ENCODE data around the gene BBS9.

Gene BBS9

DNA sequence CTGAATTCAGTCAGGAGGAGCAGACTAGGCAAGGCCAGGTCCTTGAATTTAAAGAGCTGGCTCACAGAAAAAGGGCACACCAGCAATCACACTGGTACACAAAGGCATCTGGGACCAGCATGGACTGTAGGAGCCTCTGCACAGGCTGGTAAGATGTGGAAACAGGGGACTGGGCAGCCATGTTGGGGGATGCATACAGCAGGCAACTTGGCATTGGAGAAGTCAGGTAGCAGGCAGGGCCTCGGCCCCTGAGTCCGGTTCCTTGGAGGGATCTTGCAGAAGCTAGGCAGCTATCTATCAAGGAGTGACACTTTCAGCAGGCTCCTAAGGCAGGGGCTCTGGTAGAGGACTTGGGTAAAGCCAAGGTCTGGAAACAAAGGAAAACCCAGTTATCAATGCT is 399.7 kb downstream of the BBS9 start:
- Histone ChIP-seq H3K36me3 (ENCODE audit: control insufficient read depth, insufficient read depth, low read length) (no peaks in the 10 kb centered on the region), H3K4me1 (ENCODE audit: control insufficient read depth, insufficient read depth, low read length) (no peaks in the 10 kb centered on the region), H3K9ac (ENCODE audit: low read length) (no peak overlapping the region), H3K4me3 (ENCODE audit: low read length) (no peak overlapping the region), H3K9me3 (ENCODE audit: control insufficient read depth, low read length) (no peaks in the 10 kb centered on the region), H3K27me3 (ENCODE audit: control insufficient read depth, insufficient read depth, low read length) (no peaks in the 10 kb centered on the region)

DNA sequence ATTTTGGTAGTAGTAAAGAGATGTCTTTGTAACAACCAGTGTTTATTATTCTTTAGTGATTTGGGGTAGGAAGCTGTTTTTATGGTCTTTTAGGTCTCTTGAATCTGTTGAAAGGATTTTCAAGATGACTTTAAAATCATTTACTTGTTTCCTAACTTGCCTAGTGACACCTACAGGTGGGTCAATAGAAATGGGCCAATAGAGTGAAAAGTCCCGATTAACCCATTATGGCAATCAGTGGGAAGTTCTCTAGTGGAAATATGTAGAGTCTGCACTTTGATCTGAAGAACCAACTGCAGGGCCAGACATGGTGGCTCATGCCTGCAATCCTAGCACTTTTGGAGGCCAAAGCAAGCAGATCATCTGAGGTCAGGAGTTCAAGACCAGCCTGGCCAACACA is 401.3 kb downstream of the BBS9 start:
- Histone ChIP-seq H3K4me3 (ENCODE audit: low read length) (no peak overlapping the region), H3K27me3 (ENCODE audit: control insufficient read depth, insufficient read depth, low read length) (no peaks in the 10 kb centered on the region), H3K4me1 (ENCODE audit: control insufficient read depth, insufficient read depth, low read length) (no peaks in the 10 kb centered on the region), H3K36me3 (ENCODE audit: control insufficient read depth, insufficient read depth, low read length) (no peaks in the 10 kb centered on the region), H3K9me3 (ENCODE audit: control insufficient read depth, low read length) (no peaks in the 10 kb centered on the region), H3K9ac (ENCODE audit: low read length) (no peak overlapping the region)

DNA sequence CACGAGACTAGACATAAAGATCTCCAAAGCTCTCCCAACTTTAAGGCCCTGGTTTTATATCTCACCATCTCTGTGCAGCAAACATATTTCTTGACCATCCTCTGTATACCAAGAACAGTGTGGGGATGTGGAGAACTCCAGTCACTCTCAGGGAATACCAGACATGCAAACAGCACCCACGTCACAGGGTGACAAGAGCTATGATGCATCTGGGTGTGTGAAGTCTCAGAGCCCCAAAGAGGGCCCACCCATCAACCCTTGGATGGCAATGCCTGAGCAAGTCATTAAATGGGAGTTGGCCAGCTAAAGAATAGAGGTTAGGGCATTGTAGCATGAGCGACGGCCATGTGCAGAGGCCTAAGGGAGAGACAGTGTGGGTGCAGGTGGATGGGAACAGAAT is 402.5 kb downstream of the BBS9 start:
- H3K9ac ChIP-seq (ENCODE audit: low read length) = no peak overlapping the region
- H3K36me3 ChIP-seq (ENCODE audit: control insufficient read depth, insufficient read depth, low read length) = no peaks in the 10 kb centered on the region
- H3K4me1 ChIP-seq (ENCODE audit: control insufficient read depth, insufficient read depth, low read length) = no peaks in the 10 kb centered on the region
- H3K9me3 ChIP-seq (ENCODE audit: control insufficient read depth, low read length) = no peaks in the 10 kb centered on the region
- H3K4me3 ChIP-seq (ENCODE audit: low read length) = no peak overlapping the region
- H3K27me3 ChIP-seq (ENCODE audit: control insufficient read depth, insufficient read depth, low read length) = no peaks in the 10 kb centered on the region

DNA sequence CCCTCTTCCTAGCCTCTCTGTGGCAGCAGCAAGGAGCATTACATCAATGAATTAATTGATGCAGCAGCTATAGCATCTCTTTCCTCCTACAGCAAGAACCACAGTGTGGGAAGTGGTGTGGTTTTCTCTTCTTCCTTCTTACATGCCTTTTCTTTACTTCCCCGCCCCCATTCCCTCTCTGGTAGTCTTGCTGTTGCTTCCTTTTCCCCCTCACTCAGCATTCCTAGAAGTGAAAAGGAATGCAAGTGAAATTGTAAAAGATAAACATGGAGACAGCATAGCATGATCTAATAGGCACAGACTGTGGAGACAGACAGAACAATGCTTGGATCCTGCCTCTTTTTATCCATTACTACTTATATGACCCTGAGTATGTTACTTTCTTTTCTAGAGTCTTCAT is 405.5 kb downstream of the BBS9 start:
- Histone ChIP-seq H3K27me3 (ENCODE audit: control insufficient read depth, insufficient read depth, low read length) (no peaks in the 10 kb centered on the region), H3K4me3 (ENCODE audit: low read length) (no peak overlapping the region), H3K4me1 (ENCODE audit: control insufficient read depth, insufficient read depth, low read length) (no peaks in the 10 kb centered on the region), H3K9ac (ENCODE audit: low read length) (no peak overlapping the region), H3K36me3 (ENCODE audit: control insufficient read depth, insufficient read depth, low read length) (no peaks in the 10 kb centered on the region), H3K9me3 (ENCODE audit: control insufficient read depth, low read length) (no peaks in the 10 kb centered on the region)

DNA sequence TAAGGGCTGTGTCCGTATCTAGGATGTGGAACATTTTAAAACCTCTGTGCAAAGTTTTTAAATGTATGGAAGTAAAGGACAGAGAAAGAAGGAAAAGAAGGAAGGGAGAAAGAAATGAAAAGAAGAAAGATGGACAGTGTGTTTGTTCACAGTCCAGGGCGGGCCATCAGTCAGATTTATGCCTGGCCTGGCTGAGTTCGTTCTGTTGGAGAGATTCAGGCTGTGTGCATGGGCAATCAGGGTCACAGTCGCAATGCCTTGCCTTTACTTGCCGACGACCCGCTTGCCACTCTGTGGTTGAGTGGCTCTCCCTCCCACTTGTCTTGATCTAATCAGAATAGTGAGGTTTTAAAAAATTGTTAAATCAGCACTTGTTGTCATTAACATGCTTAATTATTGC is 406.6 kb downstream of the BBS9 start:
- H3K27me3 ChIP-seq (ENCODE audit: control insufficient read depth, insufficient read depth, low read length) = no peaks in the 10 kb centered on the region
- no peak overlapping the region for H3K4me3 ChIP-seq (ENCODE audit: low read length)
- H3K36me3 ChIP-seq (ENCODE audit: control insufficient read depth, insufficient read depth, low read length) = no peaks in the 10 kb centered on the region
- H3K9me3 ChIP-seq (ENCODE audit: control insufficient read depth, low read length) = no peaks in the 10 kb centered on the region
- no peaks in the 10 kb centered on the region for H3K4me1 ChIP-seq (ENCODE audit: control insufficient read depth, insufficient read depth, low read length)
- no peak overlapping the region for H3K9ac ChIP-seq (ENCODE audit: low read length)

DNA sequence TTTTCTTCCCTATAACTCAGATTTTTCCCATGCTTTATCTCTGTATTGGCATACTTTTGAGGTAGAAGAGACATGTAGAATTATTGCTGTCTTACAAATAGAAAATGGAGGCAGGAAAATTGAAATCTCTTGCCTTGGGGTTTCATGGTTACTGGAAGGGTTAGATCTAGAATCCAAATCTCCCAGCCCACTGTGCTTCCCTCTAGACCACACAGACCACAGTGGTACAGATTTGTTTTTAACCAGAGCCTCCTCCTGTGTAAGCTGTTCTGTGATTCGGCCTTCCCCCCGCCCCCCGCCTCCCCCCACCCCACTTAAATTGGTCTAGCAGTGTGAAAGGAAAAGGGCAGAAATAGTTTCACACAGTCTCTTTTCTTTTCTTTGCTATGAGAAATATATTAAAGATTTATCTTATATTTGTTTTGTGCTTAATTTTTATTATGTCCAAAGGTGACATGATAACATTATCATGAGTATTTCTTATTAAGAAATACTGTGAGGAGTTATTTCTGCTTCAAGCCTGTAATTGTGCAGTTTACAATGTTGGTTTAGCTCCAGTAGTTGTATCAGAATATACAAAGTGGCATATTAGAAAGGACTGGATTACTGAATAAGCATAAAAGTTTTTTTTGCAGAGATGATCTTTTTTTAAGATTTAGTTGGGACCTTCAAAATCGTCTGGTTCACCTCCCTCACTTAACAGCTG is 407.2 kb downstream of the BBS9 start:
- Histone ChIP-seq H3K36me3 (ENCODE audit: control insufficient read depth, insufficient read depth, low read length) (no peaks in the 10 kb centered on the region), H3K4me1 (ENCODE audit: control insufficient read depth, insufficient read depth, low read length) (no peaks in the 10 kb centered on the region)

DNA sequence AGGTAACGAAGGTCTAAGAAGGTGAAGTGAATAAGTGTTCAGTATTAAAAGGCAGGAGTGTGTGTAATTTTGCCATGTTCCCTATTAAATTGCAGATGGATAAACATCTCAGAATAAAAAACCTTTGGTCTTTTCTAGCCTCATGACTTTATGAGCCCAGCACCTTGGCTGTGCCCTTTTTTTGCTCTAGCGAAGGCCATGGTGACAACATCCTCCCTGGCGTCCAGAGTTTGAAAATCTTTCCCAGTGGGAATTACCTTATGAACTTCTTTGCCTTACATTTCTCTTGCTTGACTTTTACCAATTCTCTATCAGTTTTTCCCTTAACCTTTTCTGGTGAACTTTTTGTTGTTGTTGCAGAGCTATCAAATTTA is 407.7 kb downstream of the BBS9 start:
- Histone ChIP-seq H3K36me3 (ENCODE audit: control insufficient read depth, insufficient read depth, low read length) (no peaks in the 10 kb centered on the region), H3K9ac (ENCODE audit: low read length) (no peak overlapping the region), H3K27me3 (ENCODE audit: control insufficient read depth, insufficient read depth, low read length) (no peaks in the 10 kb centered on the region), H3K4me1 (ENCODE audit: control insufficient read depth, insufficient read depth, low read length) (no peaks in the 10 kb centered on the region), H3K4me3 (ENCODE audit: low read length) (no peak overlapping the region), H3K9me3 (ENCODE audit: control insufficient read depth, low read length) (no peaks in the 10 kb centered on the region)

More for the DNA sequence above, 407.2 kb downstream of the BBS9 start:
- Histone ChIP-seq H3K4me3 (ENCODE audit: low read length) (no peak overlapping the region), H3K9ac (ENCODE audit: low read length) (no peak overlapping the region), H3K9me3 (ENCODE audit: control insufficient read depth, low read length) (no peaks in the 10 kb centered on the region), H3K27me3 (ENCODE audit: control insufficient read depth, insufficient read depth, low read length) (no peaks in the 10 kb centered on the region)

DNA sequence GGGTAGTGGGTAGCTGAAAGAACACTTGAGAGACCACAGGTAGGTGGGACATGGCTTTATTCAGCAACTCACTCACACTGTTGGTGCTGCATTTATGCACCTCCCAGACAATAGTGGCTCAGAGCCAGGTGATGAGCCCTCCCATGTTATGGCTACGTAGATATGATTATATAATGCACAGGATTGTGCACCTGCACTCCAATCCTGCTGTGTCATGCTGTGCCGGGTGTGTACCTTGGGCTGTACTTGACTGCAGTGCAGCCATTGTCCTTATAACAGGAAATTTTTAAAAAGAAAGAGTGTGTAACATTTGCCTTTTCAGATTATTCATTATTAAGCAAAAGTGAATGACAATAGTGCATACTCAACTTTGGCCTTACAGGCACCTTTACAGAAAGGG is 409.8 kb downstream of the BBS9 start:
- Histone ChIP-seq H3K36me3 (ENCODE audit: control insufficient read depth, insufficient read depth, low read length) (no peaks in the 10 kb centered on the region), H3K4me1 (ENCODE audit: control insufficient read depth, insufficient read depth, low read length) (no peaks in the 10 kb centered on the region), H3K9ac (ENCODE audit: low read length) (no peak overlapping the region), H3K4me3 (ENCODE audit: low read length) (no peak overlapping the region), H3K27me3 (ENCODE audit: control insufficient read depth, insufficient read depth, low read length) (no peaks in the 10 kb centered on the region), H3K9me3 (ENCODE audit: control insufficient read depth, low read length) (no peaks in the 10 kb centered on the region)

DNA sequence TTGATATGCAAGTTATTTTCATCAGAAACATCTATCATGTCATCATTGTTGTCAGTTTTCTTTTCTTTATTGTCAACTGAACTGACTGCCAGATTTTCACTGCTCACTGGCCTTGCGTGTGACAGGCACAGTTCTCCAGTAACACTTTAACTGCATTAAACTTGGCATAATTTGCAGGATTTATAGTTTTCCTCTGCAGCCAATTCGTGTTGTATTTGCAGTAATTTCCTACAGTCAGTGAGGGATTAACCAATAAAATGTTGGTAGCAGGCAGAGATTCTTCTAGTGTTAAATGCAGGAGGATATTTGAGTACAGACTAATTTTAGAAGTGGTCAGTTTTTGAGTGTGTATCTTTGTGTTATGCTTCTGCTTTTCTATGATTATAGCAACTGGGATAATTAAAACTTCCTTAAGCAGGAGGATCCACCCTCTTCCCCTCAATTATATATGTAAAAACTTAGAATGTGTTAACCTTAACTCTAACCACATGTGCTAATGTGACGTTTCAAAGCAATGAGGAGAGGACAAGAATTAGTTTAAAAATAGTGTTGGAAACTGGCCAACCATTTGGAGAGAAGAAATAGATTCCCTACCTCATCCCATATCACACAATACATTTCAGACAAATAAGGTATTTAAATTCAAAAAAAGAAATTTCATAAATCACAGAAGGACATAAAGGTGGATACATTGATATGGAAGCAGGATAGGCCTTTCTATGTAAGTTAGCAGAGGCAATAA is 410.5 kb downstream of the BBS9 start:
- no peaks in the 10 kb centered on the region for H3K4me1 ChIP-seq (ENCODE audit: control insufficient read depth, insufficient read depth, low read length)
- no peaks in the 10 kb centered on the region for H3K9me3 ChIP-seq (ENCODE audit: control insufficient read depth, low read length)
- no peak overlapping the region for H3K4me3 ChIP-seq (ENCODE audit: low read length)

DNA sequence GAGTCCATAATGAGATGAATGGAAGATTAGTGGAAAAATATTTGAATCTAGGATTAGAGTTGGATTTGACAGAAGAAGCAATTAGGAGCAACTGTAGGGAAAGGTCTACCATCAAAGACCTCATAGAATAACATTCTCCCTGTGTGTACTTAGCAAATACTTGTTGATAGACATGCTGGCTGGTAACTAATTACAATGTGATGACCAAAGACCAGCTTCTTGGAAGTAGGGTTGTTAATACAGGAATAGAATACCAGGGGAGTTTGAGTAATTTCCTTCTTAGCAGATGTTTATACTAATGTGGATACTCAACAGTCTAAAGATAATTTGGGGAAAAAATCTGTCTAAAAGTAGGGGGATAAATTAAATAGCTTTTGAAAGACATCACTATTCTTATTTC is 418.5 kb downstream of the BBS9 start:
- H3K9ac ChIP-seq (ENCODE audit: low read length) = no peak overlapping the region
- no peaks in the 10 kb centered on the region for H3K27me3 ChIP-seq (ENCODE audit: control insufficient read depth, insufficient read depth, low read length)
- no peaks in the 10 kb centered on the region for H3K9me3 ChIP-seq (ENCODE audit: control insufficient read depth, low read length)
- no peaks in the 10 kb centered on the region for H3K4me1 ChIP-seq (ENCODE audit: control insufficient read depth, insufficient read depth, low read length)
- no peaks in the 10 kb centered on the region for H3K36me3 ChIP-seq (ENCODE audit: control insufficient read depth, insufficient read depth, low read length)
- H3K4me3 ChIP-seq (ENCODE audit: low read length) = no peak overlapping the region

More for the DNA sequence above, 410.5 kb downstream of the BBS9 start:
- Histone ChIP-seq H3K36me3 (ENCODE audit: control insufficient read depth, insufficient read depth, low read length) (no peaks in the 10 kb centered on the region), H3K9ac (ENCODE audit: low read length) (no peak overlapping the region), H3K27me3 (ENCODE audit: control insufficient read depth, insufficient read depth, low read length) (no peaks in the 10 kb centered on the region)

DNA sequence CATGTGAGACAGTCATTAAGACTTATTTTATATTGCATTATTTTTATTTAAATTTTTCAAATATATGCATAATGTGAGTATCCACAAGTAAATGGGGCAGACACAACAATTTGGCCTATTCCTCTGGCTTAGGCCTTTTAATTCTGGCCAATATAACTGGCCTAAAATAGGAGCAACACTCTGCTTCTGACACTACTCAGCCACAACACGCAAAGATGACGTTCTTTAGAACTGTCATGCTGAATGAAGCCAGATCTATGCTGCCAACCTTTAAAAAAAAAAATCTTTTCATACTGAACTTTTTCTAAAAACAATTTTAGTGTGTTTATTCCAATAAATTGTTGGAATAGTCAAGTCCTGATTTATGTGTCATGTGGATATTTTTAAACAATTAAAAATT is 421.0 kb downstream of the BBS9 start:
- Histone ChIP-seq H3K4me3 (ENCODE audit: low read length) (no peak overlapping the region), H3K27me3 (ENCODE audit: control insufficient read depth, insufficient read depth, low read length) (no peaks in the 10 kb centered on the region), H3K4me1 (ENCODE audit: control insufficient read depth, insufficient read depth, low read length) (no peaks in the 10 kb centered on the region), H3K36me3 (ENCODE audit: control insufficient read depth, insufficient read depth, low read length) (no peaks in the 10 kb centered on the region), H3K9ac (ENCODE audit: low read length) (no peak overlapping the region), H3K9me3 (ENCODE audit: control insufficient read depth, low read length) (no peaks in the 10 kb centered on the region)

DNA sequence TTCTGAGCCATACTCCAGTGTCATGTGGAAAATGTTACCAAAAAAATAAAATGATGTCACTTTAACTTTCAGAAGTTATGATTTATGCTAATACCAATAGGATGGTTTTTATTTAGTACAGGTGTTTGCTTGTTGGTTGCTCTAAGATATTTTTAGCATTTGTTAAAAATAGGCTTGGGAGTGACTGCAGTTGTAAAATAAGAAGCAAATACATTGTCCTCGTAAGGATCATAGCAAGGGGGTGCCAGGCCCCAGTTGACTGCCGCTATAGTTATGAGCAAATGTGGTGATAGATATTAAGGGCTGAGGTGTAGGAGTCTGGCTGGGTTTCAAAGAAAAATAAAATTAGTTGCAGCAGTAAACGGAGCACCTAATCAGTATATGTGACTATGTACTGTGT is 421.6 kb downstream of the BBS9 start:
- Histone ChIP-seq H3K36me3 (ENCODE audit: control insufficient read depth, insufficient read depth, low read length) (no peaks in the 10 kb centered on the region), H3K4me1 (ENCODE audit: control insufficient read depth, insufficient read depth, low read length) (no peaks in the 10 kb centered on the region), H3K9ac (ENCODE audit: low read length) (no peak overlapping the region), H3K27me3 (ENCODE audit: control insufficient read depth, insufficient read depth, low read length) (no peaks in the 10 kb centered on the region), H3K4me3 (ENCODE audit: low read length) (no peak overlapping the region), H3K9me3 (ENCODE audit: control insufficient read depth, low read length) (no peaks in the 10 kb centered on the region)
